HCT116 (cell line): ENCODE measurements around the gene GCAT. TPM values are rescaled to one million over a fixed set of nuclear protein-coding genes. Genes with fewer than 3 reads are reported as not detected.

Experiments used
- ATAC-seq: fragments of 200-7000 bp; cut with Tn5 transposase; 2 replicates; pipeline ENCODE4 v1.9.1; 2020; ENCODE audit warnings: mild to moderate bottlenecking, moderate library complexity
- BruUV-seq: library from RNA; stranded (reverse); fragments of 400-500 nt; replicated peaks from 2 replicates; lab custom pipeline; 2021; lab: Mats Ljungman, UMichigan
- CTCF ChIA-PET: fragments of 300-600 bp; sonication (Branson Sonifier 250); formaldehyde crosslinking; loops from one replicate; lab custom pipeline; 2021; ENCODE audit warnings: antibody characterized with exemption; lab: Charles Lee
- POLR2A ChIA-PET: fragments of 300-600, 350-600 bp; sonication (Branson Sonifier 250); formaldehyde crosslinking; loops from one replicate; lab custom pipeline; 2021; ENCODE audit warnings: antibody characterized with exemption; lab: Charles Lee
- RAD21 ChIA-PET, 2 experiments: fragments of 300-600 bp; sonication (Branson Sonifier 250); formaldehyde crosslinking; loops; one replicate each; lab custom pipeline; 2023; ENCODE audit warnings: low total read pairs in 2 of 2; ENCODE audit not compliant: uncharacterized antibody in 2 of 2, unreplicated experiment in 2 of 2, low non-redundant PET in 1 of 2; lab: Charles Lee
- DNase-seq: peaks from one replicate; pipeline ENCODE4 v3.0.0-alpha.2; 2010; ENCODE audit warnings: low read depth, low spot score
- H2AFZ ChIP-seq: fragments of 200-600 bp; shearing (Covaris generic), sonication (generic); 2 replicates; pipeline ENCODE4 v1.6.1; 2017; ENCODE audit warnings: low read depth, mixed run types, mixed read lengths, antibody characterized with exemption, low read length; ENCODE audit not compliant: poor library complexity, severe bottlenecking
- H3K27ac ChIP-seq: 2 replicates; pipeline ENCODE4 v1.5.1; 2012; ENCODE audit warnings: low read depth, low read length
- H3K27me3 ChIP-seq: fragments of 200-600 bp; sonication (generic); 2 replicates; pipeline ENCODE4 v1.6.1; 2016; ENCODE audit warnings: mixed run types, low read length, mixed read lengths; ENCODE audit not compliant: insufficient read depth
- H3K36me3 ChIP-seq, 2 experiments: fragments of 200-500 bp in 1 of 2; fragments of 200-600 bp in 1 of 2; sonication (Bioruptor generic) in 1 of 2; sonication (generic) in 1 of 2; 2 replicates each; pipeline versions ENCODE4 v1.5.1 to v1.6.1; 2014 to 2016; ENCODE audit warnings: low read length in 2 of 2, inconsistent platforms in 1 of 2, mixed read lengths in 1 of 2, mixed run types in 1 of 2; ENCODE audit not compliant: insufficient read depth in 2 of 2, control insufficient read depth in 1 of 2
- H3K4me1 ChIP-seq, 2 experiments: fragments of 200-600 bp in 1 of 2; sonication (generic) in 1 of 2; 2 replicates each; pipeline versions ENCODE4 v1.5.1 to v1.6.1; 2012 to 2017; ENCODE audit warnings: low read length in 2 of 2, inconsistent platforms in 1 of 2, mild to moderate bottlenecking in 1 of 2, mixed read lengths in 1 of 2, mixed run types in 1 of 2, moderate library complexity in 1 of 2; ENCODE audit not compliant: insufficient read depth in 2 of 2, control insufficient read depth in 1 of 2
- H3K4me2 ChIP-seq: fragments of 200-600 bp; sonication (generic); 2 replicates; pipeline ENCODE4 v1.6.1; 2017; ENCODE audit warnings: mixed run types, low read length, mixed read lengths
- H3K4me3 ChIP-seq, 2 experiments: fragments of 200-600 bp in 1 of 2; sonication (generic) in 1 of 2; replicated peaks in 1 of 2; 2 replicates each; pipeline ENCODE4 v1.5.1; 2011 to 2016; ENCODE audit warnings: low read length in 2 of 2, control low read depth in 1 of 2, low read depth in 1 of 2, mild to moderate bottlenecking in 1 of 2, mixed read lengths in 1 of 2, mixed run types in 1 of 2
- H3K79me2 ChIP-seq: fragments of 200-600 bp; sonication (generic); 2 replicates; pipeline ENCODE4 v1.6.1; 2017; ENCODE audit warnings: mild to moderate bottlenecking, mixed run types, low read length, moderate library complexity, mixed read lengths; ENCODE audit not compliant: insufficient read depth
- H3K9ac ChIP-seq: fragments of 200-600 bp; sonication (generic); 2 replicates; pipeline ENCODE4 v1.6.1; 2016; ENCODE audit warnings: low read length, mixed read lengths
- H3K9me2 ChIP-seq: fragments of 200-600 bp; sonication (generic), shearing (Covaris generic); 2 replicates; pipeline ENCODE4 v1.6.1; 2017; ENCODE audit warnings: mixed run types, mild to moderate bottlenecking, moderate library complexity; ENCODE audit not compliant: insufficient read depth
- H3K9me3 ChIP-seq, 2 experiments: fragments of 200-500 bp in 1 of 2; fragments of 200-600 bp in 1 of 2; sonication (Bioruptor generic) in 1 of 2; sonication (generic) in 1 of 2; 2 replicates each; pipeline ENCODE4 v1.6.1; 2014 to 2017; ENCODE audit warnings: low read length in 2 of 2, mixed read lengths in 2 of 2, inconsistent platforms in 1 of 2, low read depth in 1 of 2, mild to moderate bottlenecking in 1 of 2, mixed run types in 1 of 2, moderate library complexity in 1 of 2; ENCODE audit not compliant: control insufficient read depth in 1 of 2, insufficient read depth in 1 of 2
- H4K20me1 ChIP-seq: fragments of 200-600 bp; sonication (generic), shearing (Covaris generic); 2 replicates; pipeline ENCODE4 v1.6.1; 2017; ENCODE audit warnings: mixed run types, mild to moderate bottlenecking, moderate library complexity; ENCODE audit not compliant: insufficient read depth
- ATF3 ChIP-seq: IDR thresholded peaks from 2 replicates; pipeline ENCODE4 v1.6.1; 2012
- CBX3 ChIP-seq: IDR thresholded peaks from 2 replicates; pipeline ENCODE4 v1.6.1; 2012; ENCODE audit warnings: low read depth
- CEBPB ChIP-seq: IDR thresholded peaks from 2 replicates; pipeline ENCODE4 v1.6.1; 2012; ENCODE audit warnings: low read depth
- EGR1 ChIP-seq: IDR thresholded peaks from 2 replicates; pipeline ENCODE4 v1.6.1; 2012; ENCODE audit warnings: low read depth
- ELF1 ChIP-seq: IDR thresholded peaks from 2 replicates; pipeline ENCODE4 v1.6.1; 2012; ENCODE audit warnings: low read depth, borderline replicate concordance
- EZH2 ChIP-seq: fragments of 200-600 bp; sonication (generic); IDR thresholded peaks from 2 replicates; pipeline ENCODE4 v1.6.1; 2017; ENCODE audit warnings: antibody characterized with exemption, mixed run types
- EZH2phosphoT487 ChIP-seq: fragments of 200-600 bp; IDR thresholded peaks from 2 replicates; pipeline ENCODE4 v1.6.1; 2018; ENCODE audit warnings: antibody characterized with exemption, borderline replicate concordance
- FOSL1 ChIP-seq: IDR thresholded peaks from 2 replicates; pipeline ENCODE4 v1.6.1; 2012; ENCODE audit warnings: low read depth
- POLR2A ChIP-seq: IDR thresholded peaks from 2 replicates; pipeline ENCODE4 v1.7.0; 2011; ENCODE audit warnings: borderline replicate concordance; ENCODE audit not compliant: insufficient read depth, insufficient read length; ENCODE audit errors: extremely low read depth
- POLR2AphosphoS5 ChIP-seq: IDR thresholded peaks from 2 replicates; pipeline ENCODE4 v1.6.1; 2011; ENCODE audit warnings: mild to moderate bottlenecking, low read depth, low read length, moderate library complexity
- SIN3A ChIP-seq: IDR thresholded peaks from 2 replicates; pipeline ENCODE4 v1.6.1; 2012; ENCODE audit warnings: low read depth
- SP1 ChIP-seq: IDR thresholded peaks from 2 replicates; pipeline ENCODE4 v1.6.1; 2012; ENCODE audit warnings: low read depth
- SRF ChIP-seq: IDR thresholded peaks from 2 replicates; pipeline ENCODE4 v1.6.1; 2012; ENCODE audit warnings: low read depth
- TCF7L2 ChIP-seq: IDR thresholded peaks from 2 replicates; pipeline ENCODE4 v1.7.0; 2011; ENCODE audit warnings: borderline replicate concordance, inconsistent platforms; ENCODE audit not compliant: insufficient read depth, insufficient read length; ENCODE audit errors: extremely low read depth
- YY1 ChIP-seq: IDR thresholded peaks from 2 replicates; pipeline ENCODE4 v1.6.1; 2011; ENCODE audit warnings: low read length, low read depth, moderate library complexity, mild to moderate bottlenecking; ENCODE audit not compliant: insufficient replicate concordance; ENCODE audit errors: extremely low read depth
- ZFX ChIP-seq: fragments of 450-650 bp; IDR thresholded peaks from 2 replicates; pipeline ENCODE4 v1.6.1; 2017
- intact Hi-C: fragments of 100-400 bp; cut with micrococcal nuclease; formaldehyde crosslinking; loops from 2 replicates; pipeline ENCODE4 v1.10.0; 2022
- total RNA-seq: library from RNA; stranded (reverse); gene quantifications from one replicate; pipeline ENCODE4 v1.2.1, GENCODE V29; 2021; ENCODE audit not compliant: unreplicated experiment
- TF ChIP-seq, protein P1 (sequence below): IDR thresholded peaks from 2 replicates; pipeline ENCODE4 v1.6.1; 2011; ENCODE audit warnings: mild to moderate bottlenecking, low read length, moderate library complexity; ENCODE audit not compliant: insufficient replicate concordance; ENCODE audit errors: extremely low read depth
- TF ChIP-seq, protein P2 (sequence below): IDR thresholded peaks from 2 replicates; pipeline ENCODE4 v1.6.1; 2012; ENCODE audit warnings: low read depth
- TF ChIP-seq, protein P3 (sequence below), 3 experiments: fragments of 200-600 bp in 1 of 3; sonication (generic) in 1 of 3; IDR thresholded peaks in 2 of 3; conservative IDR thresholded peaks in 1 of 3; 2 replicates each; pipeline ENCODE4 v1.5.1; 2012 to 2017; ENCODE audit warnings: low read depth in 2 of 3, low read length in 2 of 3, antibody characterized with exemption in 1 of 3, borderline replicate concordance in 1 of 3, control low read depth in 1 of 3, mild to moderate bottlenecking in 1 of 3, mixed read lengths in 1 of 3, mixed run types in 1 of 3, moderate library complexity in 1 of 3; ENCODE audit not compliant: insufficient read depth in 1 of 3

Gene GCAT
- total RNA-seq, 1 experiment from 2014 or later: 88.7 TPM

DNA sequence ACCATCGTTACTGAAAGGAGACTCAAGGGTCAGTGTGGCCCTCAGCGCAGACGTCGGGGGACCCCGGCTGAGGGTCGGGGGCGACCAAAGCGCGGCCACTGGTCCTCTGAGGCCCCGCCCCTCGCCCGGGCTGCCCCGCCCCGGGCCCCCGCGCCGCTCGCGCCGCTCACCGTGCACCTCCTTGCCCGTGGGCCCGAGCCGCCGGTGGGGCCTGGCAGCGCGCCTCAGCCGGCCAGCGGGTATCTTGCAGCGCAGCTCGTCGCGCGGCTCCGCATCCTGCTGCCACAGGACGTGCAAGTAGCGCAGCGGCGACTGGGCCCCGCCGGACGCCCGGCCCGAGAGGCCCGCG, 36.0 kb downstream of the GCAT start:
- Histone ChIP-seq H3K4me2 (peak overlapping the region; percentile 87), H3K27me3 (no peaks in the 10 kb centered on the region), H3K79me2 (peaks cover 33% of the 10 kb centered on the region), H3K9ac (peak overlapping the region; percentile 77), H3K9me3 (peaks cover 0 to 6% of the 10 kb centered on the region in 2 experiments; a peak in 1 of 4 replicates), H3K9me2 (no peaks in the 10 kb centered on the region), H3K4me3 (peak overlapping the region; percentile 63 to 75), H4K20me1 (no peaks in the 10 kb centered on the region), H3K36me3 (peaks cover 2 to 10% of the 10 kb centered on the region in 2 experiments; a peak in 2 of 4 replicates), H3K4me1 (peaks cover 8 to 26% of the 10 kb centered on the region in 2 experiments), H3K27ac (peak overlapping the region; percentile 97), H2AFZ (no peak overlapping the region)
- ChIA-PET POLR2A (interaction anchor here (0.6 to 2.2 kb wide), 13 partner anchors 11 to 1371 kb away, joined by 3 to 19 read pairs (median 3); partner anchors contain the start of gene GCAT), RAD21 (no interaction called here), CTCF (interaction anchor here (0.5 to 1.1 kb wide), 4 partner anchors 12 to 26 kb away, joined by 3 to 4 read pairs (median 4); no protein-coding TSS in a partner anchor)
- no TSS peak for BruUV-seq
- DNase-seq (no peak), ATAC-seq (peak; percentile 57)
- TF ChIP-seq, protein P1, sequence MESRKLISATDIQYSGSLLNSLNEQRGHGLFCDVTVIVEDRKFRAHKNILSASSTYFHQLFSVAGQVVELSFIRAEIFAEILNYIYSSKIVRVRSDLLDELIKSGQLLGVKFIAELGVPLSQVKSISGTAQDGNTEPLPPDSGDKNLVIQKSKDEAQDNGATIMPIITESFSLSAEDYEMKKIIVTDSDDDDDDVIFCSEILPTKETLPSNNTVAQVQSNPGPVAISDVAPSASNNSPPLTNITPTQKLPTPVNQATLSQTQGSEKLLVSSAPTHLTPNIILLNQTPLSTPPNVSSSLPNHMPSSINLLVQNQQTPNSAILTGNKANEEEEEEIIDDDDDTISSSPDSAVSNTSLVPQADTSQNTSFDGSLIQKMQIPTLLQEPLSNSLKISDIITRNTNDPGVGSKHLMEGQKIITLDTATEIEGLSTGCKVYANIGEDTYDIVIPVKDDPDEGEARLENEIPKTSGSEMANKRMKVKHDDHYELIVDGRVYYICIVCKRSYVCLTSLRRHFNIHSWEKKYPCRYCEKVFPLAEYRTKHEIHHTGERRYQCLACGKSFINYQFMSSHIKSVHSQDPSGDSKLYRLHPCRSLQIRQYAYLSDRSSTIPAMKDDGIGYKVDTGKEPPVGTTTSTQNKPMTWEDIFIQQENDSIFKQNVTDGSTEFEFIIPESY: no peak
- TF ChIP-seq, protein P2, sequence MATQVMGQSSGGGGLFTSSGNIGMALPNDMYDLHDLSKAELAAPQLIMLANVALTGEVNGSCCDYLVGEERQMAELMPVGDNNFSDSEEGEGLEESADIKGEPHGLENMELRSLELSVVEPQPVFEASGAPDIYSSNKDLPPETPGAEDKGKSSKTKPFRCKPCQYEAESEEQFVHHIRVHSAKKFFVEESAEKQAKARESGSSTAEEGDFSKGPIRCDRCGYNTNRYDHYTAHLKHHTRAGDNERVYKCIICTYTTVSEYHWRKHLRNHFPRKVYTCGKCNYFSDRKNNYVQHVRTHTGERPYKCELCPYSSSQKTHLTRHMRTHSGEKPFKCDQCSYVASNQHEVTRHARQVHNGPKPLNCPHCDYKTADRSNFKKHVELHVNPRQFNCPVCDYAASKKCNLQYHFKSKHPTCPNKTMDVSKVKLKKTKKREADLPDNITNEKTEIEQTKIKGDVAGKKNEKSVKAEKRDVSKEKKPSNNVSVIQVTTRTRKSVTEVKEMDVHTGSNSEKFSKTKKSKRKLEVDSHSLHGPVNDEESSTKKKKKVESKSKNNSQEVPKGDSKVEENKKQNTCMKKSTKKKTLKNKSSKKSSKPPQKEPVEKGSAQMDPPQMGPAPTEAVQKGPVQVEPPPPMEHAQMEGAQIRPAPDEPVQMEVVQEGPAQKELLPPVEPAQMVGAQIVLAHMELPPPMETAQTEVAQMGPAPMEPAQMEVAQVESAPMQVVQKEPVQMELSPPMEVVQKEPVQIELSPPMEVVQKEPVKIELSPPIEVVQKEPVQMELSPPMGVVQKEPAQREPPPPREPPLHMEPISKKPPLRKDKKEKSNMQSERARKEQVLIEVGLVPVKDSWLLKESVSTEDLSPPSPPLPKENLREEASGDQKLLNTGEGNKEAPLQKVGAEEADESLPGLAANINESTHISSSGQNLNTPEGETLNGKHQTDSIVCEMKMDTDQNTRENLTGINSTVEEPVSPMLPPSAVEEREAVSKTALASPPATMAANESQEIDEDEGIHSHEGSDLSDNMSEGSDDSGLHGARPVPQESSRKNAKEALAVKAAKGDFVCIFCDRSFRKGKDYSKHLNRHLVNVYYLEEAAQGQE: no peak
- TF ChIP-seq YY1 (no peak), SRF (no peak), EZH2phosphoT487 (no peak), ZFX (no peak; the same call in 1 of the 2 replicates), ATF3 (no peak), SIN3A (no peak), SP1 (no peak), CEBPB (no peak), CBX3 (no peak), POLR2AphosphoS5 (no peak), EZH2 (no peak), TCF7L2 (no peak), EGR1 (no peak), FOSL1 (no peak), ELF1 (no peak), POLR2A (no peak)
- TF ChIP-seq, protein P3, sequence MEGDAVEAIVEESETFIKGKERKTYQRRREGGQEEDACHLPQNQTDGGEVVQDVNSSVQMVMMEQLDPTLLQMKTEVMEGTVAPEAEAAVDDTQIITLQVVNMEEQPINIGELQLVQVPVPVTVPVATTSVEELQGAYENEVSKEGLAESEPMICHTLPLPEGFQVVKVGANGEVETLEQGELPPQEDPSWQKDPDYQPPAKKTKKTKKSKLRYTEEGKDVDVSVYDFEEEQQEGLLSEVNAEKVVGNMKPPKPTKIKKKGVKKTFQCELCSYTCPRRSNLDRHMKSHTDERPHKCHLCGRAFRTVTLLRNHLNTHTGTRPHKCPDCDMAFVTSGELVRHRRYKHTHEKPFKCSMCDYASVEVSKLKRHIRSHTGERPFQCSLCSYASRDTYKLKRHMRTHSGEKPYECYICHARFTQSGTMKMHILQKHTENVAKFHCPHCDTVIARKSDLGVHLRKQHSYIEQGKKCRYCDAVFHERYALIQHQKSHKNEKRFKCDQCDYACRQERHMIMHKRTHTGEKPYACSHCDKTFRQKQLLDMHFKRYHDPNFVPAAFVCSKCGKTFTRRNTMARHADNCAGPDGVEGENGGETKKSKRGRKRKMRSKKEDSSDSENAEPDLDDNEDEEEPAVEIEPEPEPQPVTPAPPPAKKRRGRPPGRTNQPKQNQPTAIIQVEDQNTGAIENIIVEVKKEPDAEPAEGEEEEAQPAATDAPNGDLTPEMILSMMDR (IDR thresholded peaks at IDR 0.05 in 2 of 3, conservative IDR thresholded peaks at IDR 0.05 in 1 of 3; ENCODE audit: borderline replicate concordance in 1 of 3, insufficient read depth in 1 of 3, low read depth in 2 of 3, low read length in 2 of 3): no peak
- intact Hi-C loops: no loop called here
